RPMI8226 (cell line): Measurements from ENCODE around the gene KCNAB2.

Experiments used
- DNase-seq: peaks from one replicate; pipeline ENCODE4 v3.0.0-alpha.2; 2015

KCNAB2 gene

DNA sequence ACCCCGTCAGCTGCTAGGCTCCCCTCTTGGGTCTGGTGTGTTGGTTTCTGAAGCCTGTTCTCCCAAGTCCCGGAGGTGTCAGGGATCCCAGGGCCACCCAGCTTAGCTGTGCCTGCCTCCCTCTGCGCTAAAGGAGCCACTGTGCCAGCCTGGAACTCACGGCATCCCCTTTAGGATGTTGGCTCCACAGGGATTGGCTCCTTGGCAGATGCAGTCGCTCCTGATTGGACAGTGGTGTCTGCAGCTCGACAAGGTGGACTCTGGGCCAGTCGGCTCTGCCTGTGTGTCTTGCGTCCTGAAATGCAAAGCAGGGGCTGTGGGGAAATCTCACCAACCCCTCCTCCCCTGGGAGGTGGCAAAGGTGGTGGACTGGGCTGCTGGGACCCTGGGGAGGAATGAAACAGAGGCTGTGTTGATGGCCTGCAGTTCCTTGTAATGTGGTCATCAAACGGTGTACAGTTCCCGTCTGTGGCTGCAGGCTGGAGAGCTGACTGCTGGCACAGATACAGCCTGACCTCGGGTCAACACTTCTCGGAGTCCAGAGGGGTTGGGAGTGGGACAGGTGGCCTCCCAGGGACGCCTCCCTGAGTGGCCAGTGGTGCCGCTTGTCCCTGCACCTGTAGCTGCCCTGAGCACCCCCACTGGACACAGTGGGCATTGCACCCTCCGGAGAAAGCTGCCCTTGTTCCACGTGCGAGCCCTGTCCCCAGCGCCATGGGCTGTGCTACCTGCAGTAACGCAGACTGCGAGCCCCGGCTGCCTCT lies 11.5 kb upstream of the KCNAB2 start:
- peak; percentile 56 for DNase-seq

DNA sequence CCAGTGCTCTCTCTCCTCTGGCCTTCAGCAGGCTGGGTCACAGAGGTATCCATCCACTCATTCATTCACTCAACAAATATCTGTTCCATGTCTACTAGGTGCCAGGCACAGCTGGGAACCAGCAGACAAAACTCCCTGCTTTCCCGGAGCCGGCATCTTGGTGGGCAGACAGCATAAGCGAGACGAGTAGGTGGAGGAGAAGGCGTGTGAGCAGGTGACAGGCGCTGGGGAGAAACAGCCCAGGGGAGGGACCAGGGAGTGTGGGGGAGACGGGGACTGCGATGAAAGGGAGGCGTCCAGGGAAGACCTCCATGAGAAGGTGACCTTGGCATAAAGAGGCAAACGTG lies 11.0 kb upstream of the KCNAB2 start:
- DNase-seq: no peak

DNA sequence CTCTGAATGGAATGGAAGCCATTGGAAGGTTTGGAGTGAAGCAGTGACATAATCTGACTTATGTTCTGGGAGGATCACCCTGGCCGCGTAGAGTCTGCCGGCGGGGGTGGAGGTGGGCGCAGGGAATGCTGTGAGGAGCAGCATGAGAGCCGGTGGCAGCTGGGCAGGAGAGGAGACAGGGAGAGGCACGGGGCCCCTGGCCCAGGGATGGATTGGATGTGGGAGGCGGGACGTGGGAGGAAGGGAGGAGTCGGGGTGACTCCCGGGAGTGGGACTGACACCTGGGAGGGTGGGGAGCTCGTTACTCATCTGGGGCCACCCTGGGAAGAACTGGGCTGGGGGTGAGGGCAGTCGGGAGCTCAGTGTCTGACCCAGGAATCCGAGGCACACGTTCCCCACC lies 10.4 kb upstream of the KCNAB2 start:
- no peak for DNase-seq

DNA sequence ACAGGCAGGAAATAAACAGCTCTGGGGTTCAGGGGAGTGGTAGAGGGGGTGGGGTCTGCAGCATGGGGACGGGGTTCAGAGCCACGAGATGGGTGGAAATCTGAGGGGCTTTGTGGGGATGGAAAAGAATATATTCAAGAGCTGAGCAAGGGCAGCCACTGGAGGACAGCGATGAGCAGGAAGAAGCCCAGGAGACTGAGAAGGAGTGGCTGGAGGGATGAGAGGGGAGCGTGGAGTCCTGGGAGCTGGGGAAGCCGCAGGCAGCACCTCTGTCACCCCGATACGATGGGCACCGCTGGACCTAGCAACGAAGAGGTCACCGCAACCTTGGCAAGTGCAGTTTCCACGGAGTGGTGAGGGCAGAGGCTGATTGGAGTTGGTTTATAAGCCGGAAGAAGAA lies 10.0 kb upstream of the KCNAB2 start:
- DNase-seq: no peak

DNA sequence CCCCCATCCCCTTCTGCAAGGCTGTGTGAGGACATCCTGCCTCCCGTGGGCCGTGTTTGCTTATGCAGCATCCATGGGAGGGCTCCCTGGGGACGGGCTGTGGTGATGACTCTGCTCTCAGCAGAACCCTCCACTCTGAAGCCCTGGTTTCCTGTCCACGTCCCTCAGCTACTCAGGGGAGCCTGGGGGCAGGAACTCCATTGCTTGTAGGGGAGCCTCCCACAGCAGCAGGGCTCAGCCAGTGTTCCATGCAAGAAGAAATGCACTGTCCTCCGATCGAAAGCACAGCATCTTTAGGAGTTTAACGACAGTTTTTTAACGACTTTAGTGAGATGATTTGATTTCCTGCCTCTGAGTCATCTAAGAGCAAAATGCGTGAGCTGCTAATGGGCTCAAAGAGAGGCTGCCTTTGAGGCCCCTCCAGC lies 8.3 kb upstream of the KCNAB2 start:
- no peak for DNase-seq

DNA sequence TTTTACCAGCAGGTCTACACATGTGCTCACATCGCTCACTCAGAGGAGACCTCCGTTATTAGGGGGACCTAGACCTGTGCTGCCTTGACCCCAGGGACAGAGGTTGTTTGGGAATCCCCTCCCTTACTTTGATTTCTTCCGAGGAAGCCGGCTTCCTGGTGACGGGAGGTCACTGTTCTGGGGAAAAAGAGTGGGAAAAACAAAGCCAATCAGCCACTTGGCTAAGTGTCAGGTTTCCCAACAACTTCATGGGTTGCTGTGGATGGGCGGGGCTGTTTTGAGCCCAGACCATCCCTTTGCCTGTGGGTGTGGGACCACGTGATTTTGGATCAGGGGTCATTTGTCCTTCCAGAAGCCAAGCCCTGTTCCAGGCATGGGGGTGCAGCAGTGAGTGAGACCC lies 7.1 kb upstream of the KCNAB2 start:
- no peak for DNase-seq

DNA sequence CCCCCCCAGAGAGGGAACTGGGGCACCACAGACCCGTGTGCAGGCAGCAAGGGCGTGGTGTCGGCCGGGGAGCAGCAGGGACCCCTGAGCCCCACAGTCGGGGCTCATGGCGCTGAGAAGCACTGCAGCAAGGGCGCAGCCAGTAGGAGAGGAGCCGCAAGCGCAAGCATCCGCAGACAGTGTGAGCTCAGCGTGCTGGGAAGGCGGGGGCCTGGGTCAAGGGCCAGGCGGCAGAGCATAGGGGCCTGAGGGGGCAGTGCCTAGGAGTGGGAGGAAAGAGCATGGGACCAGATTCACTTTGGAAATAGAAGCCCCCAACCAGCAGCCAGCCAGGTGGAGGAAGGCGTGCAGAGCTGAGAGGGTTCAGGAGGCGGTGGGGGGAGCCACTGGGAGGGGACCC lies 6.7 kb upstream of the KCNAB2 start:
- DNase-seq: no peak

DNA sequence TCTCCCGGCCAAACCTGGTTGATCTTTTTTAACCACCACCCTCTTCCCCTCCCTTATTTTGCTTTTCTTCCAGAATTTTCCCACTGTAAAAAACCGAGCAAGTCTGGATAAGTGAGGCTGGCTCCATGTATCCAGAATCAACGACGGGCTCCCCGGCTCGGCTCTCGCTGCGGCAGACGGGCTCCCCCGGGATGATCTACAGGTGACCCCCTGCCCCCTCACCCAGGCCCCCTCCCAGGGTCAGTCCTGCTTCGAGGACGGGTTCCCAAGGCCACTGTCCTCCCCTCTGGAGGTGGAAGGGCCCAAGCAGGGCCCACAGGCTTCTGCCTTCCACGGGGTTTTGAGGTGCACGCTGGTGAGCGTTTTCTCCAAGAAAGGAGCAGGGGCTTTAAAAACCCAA lies 5.2 kb upstream of the KCNAB2 start:
- DNase-seq: no peak

DNA sequence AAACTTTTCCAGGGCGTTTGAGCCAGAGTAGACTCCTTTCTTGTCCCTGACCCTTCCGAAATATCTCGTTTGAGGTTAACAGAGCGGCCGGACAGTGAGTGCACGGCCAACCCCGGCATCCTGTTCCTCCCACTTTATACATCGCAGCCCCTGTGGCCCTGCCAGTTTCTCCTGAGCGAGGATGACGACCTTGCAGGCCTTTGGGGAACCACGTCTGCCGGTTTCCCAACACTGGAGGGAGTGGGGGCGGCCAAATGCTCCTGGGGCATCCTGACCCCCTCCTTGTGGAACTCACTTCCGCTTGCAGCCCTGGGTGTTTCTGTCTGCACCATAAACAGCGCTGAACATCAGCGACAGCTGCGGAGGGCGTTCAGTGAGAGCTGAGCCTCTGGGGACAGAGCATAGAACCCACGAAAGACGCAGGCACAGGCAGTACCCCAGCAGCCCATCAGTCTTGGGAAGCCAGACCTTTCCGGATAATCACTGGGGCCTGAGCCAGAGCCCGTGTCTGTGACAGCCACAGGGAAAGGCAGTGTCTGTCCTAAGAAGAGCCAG lies 4.8 kb upstream of the KCNAB2 start:
- DNase-seq: no peak

DNA sequence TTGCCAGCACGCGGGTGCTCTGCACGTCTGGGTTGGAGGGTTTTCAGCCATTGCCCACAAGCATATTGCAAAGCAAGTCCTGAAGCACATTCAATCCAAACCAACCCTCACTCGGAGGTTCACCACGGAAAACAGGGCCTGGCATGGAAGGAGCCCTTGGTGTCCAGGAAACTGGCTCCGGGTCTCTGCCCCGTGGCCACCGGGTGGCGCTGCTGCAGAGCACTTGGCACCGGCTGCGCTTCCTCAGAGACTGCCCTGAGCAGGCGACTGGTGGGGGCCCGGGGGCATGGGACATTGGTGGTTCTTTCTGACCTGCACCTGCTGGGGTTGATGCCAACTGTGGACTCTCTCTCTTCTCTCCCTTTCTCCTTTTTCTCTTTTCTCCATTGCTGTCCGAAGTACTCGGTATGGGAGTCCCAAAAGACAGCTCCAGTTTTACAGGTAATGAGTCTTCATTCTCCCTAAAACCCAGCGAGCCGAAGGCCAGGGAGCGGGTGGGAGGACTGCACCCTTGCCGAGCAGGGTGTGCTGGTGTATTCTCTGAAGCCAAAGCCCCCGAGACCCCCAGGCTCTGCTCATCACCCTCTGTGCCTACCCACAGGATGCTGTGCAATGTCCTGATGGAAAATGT lies 4.1 kb upstream of the KCNAB2 start:
- DNase-seq: peak; percentile 27

DNA sequence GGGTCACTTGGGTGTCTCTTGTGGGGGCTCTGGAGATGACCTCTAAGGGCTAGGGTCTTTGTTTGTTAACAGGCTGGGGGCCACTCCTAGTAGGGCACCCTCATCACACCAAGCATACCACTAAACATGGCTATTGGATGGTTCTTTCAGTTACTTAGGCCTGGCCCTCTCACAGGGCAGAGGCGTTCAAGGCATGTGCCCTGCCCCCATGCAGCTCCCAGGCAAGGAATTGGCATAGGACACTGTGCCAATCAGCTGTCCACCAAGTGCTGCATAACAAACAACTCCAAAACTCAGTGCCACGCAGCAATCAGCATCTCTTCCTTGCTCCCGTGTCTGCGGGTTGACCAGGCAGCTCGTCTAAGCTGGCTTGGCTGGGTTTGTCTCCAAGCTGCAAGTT lies 2.1 kb upstream of the KCNAB2 start:
- no peak for DNase-seq

DNA sequence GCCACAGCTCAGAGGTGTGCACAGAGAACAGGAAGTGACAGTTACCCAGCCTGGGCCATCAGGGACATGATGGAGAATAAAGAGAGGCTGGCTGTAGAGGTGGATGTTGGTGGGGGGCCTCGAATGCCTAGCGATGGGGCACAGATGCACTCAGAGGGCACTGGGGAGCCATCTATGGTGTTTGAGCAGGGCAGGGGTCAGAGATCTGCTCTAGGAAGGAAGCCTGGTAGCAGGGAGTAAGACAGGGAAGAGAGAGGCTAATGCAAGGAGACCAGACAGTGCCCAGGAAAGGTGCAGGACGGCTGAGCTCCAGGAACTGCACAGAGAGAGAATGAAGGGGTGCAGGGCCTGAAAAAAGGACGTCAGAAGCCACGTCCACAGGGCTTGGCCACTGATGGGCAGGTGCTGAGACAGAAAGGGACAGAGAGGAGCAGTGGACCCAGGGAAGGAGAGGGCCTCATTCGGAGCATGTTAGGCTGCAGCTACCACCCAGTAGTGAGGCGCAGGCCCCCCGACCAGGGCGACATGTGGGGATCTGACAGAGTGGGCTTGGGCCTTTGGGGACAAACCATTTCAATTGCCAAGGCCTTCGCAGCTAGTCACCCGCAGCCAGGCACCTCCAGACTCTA lies 1.1 kb upstream of the KCNAB2 start:
- DNase-seq: no peak

DNA sequence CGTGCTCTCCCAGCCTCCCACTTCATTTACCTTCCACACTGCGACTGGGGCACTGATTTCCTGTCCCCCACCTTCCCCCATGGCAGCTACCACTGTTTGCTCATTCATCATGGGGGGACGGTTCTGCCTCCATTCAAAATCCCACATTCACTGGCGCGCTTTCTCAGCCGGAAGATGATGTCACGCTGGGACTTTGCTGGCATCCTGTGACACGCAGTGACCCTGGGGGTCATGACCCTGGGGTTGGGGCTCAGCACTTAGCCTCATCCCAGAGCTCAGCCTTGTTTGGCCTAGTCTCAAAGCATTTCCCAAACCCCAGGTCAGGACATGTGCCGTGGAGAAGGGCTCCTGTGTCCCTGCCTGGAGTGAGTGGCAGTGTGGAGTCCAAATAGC lies 582 bp upstream of the KCNAB2 start:
- DNase-seq: no peak

DNA sequence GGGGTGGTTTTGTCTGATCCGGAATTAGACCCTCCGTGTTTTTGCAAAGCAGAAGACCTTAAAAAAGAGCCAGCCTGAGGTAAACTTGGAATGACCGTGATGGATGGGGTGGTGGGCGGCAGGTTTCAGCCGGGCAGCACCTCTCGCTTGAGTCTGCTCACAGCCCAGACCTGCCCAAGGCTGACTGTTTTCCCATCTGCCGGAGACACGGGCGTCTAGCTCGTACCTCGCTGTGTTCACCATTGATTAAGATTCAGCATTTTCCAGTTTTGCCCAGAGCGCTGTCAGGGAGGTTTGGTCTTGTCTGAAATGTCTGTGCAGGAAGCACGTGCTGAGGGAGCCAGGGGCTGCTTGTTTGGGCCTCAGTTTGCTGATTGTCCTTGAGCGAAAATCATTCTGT lies 591 bp downstream of the KCNAB2 start:
- no peak for DNase-seq

DNA sequence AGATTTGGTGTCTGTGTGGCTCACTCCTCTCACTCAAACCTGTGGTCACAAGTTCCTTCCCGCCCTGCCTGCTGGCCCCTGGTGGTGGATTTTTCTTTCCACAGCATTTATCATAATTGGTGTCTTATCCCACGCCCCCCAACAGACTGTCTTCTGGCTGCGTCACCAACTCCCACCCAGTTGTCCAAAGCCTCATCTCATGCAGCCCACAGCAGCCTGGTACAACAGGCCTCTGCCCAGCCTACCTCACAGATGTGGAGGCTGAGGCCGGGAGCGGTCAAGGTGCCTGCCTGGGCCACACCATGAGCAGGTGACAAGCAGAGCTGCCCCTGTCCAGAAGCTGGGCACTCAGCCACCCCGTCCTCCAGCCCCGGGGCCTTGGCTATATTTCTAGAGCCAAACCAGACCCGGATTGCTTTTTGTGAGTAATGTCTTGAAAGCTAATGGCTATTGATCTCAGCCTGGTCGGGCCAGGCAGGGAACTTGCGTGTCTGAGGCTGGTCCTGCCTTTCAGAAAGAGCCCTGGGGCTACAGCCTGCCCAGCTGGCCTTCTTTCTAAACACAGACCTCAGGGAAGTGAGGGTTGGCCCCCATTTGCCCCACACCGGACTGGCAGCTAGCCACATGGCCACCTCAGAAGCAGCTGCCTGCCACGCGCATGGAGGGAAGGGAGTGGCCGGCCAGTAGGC lies 2.6 kb downstream of the KCNAB2 start:
- DNase-seq: no peak

DNA sequence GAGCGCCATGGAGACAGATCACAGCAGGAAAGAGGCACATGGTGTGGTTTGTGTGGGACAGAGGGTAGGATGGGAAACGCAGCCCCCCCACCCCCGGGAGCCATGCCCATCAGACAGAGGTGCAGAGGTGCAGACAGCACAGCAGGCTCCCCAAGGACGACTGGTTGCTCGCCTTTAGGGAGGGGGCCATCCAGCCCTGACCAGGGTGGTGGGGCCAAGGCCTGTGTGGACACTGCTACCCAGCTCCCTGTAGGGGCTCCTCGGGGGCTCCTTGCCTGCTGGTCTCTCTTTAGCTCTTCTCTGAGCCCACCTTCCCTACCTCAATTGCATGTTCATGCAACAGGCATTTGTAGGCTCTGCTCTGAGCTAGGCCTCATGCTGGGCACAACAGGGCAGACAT lies 3.7 kb downstream of the KCNAB2 start:
- DNase-seq: no peak

DNA sequence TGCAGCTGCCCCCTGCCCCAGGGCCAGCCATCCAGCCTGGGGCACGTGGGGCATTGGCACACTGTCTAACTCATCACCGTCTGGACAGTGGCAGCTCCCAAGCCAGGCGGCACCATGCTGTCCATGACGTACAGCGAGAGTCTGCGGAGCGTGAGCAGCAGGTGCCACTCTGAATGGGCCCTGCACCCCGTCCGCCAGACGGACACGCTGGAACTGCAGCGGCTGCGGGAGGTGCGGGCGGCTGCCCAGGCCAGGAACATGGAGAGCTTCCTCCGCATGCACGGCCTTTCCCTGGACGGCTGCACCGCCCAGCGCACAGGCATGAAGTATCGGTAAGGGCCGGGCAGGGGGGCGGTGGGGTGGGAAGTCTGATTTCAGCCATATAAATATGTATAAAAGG lies 5.7 kb downstream of the KCNAB2 start:
- DNase-seq: no peak

DNA sequence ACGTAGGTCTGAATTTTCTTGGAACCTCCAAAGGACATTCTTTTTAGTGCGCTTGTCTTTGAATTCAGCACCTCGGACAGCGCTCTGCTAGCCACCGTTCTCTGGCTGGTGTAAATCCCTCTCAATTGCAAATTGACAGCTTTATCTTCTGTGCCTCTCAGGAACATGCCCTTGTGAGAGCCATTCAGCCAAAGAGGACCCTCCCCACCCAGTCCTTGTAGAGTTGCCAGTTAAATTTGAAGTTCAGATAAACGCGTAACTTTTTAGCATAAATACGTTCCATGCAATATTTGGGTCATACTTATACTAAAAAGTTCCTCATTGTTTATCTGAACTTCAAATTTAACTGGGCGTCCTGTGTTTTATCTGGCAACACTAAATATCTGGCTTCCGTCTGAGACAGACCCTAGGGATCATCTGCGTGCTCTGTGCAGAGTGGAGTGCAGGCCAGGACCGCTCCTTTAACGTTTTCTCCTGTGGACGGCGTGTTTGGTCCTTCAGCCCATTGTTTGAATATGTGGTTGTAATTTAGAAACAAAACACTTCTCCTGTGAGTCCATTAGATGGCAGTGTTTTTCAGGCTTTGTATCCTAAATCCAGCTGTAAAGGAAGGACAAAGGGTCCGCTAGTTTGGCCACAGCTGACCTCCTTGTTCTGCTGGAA lies 7.0 kb downstream of the KCNAB2 start:
- DNase-seq: peak; percentile 61

DNA sequence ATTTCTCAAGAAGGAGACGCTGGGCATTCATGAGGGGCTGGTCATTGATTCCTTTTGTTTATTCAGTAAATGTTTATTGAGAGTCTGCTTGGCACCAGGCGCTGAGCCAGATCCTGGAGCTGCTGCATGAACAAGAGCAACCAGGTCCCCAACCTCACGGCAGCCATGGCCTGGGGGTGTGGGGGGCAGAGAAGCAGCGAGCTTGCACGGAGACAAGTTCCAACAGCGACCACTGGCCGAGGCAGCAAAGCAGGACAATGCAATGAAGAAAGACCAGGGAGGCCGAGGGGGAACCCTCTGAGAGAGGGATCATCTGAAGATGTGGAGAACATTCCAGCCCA lies 7.5 kb downstream of the KCNAB2 start:
- DNase-seq: no peak

DNA sequence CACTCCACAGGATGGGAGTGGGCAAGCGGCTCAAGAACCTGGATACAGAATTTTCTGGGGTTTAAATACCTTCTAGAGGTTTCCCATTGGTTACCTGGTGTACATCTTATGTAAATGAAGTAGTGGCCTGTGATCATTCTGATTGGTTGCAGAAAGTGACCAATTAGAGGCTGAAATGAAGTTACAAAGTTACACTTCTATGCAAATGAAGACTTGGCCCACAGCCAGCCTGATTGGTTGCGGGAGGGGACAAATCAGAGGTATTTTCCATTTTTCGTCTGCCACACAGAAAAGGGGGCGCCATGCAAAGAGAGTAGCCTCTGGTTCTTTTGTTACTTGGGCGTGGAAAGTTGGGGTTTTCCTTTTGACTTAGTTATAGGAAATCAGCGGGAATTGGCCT lies 8.9 kb downstream of the KCNAB2 start:
- no peak for DNase-seq

DNA sequence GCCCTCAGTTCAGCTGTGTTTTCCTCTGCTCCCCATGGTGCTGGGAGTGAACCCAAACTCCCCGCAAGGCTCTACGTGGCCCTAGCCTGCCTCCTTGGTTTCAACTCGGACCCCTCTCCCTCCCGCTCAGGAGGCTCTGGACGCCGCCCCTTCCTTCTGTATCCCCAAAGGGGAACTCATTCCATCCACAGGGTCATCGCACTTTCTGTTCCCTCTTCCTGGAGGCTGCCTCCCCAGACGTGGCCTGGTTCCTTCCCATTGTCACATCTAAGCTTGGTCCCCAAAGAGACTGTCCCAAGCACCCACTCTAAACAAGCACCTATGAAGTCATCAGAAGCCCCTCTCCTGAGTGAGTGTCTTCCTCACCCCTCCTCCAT lies 10.9 kb downstream of the KCNAB2 start:
- DNase-seq: no peak

DNA sequence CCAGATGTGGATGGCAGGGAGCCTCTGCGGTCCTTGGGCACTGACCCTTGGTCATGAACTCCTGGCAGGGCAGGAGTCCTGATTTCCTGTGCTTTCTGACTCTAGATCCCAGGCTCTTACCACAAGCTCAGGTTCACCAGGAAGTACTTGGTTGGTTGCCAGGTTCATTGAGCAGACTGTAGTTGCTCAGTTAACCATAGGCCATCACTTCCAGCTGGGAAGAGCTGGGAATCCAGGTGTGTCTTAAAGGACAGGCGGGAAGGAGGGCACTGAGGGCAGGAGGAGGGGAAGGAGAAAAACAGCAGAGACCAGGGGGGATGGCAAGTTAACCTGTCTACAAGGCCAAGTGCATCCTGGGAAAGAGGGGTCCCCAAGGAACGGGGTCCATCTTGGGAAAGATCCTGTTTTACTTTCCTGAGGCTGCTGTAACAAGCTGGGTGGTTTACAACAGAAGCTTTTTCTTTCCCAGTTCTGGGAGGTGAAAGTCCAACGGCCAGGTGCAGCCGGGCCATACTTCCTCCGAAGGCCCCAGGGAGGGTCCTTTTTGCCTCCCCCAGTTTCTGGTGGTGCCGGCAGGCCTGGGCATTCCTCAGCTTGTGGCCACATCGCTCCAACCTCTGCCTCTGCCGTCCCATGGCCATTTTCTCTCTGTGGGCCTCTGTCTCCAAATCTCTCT lies 11.6 kb downstream of the KCNAB2 start:
- no peak for DNase-seq

DNA sequence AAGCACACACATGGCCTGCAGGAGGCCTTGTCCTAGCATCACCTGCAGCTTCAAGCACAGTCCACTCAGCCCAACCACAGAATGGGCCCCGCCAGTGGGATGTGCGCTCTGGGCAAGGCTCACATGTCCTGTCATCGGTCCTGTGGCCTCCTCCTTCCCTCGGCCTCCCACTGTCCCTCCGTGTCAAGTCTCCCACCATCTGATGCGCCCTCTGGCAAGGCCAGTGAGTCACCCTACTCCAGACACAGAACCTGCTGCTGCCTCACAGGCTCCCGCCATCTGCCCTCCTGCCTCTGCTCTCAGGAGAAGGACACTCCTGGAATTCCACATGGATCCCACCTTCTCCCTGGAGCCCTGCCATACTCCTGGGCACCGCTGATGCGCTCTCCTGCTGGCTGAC lies 14.2 kb downstream of the KCNAB2 start:
- no peak for DNase-seq
